ENCODE results near the gene TRAF2.

- TF ChIP-seq POLR2A (IDR thresholded peaks at IDR 0.05) (no peak), CTCF (IDR thresholded peaks at IDR 0.05) (no peak)
These were observed 5.7 kb upstream of the TRAF2 start for GRCh38 chr9:136880651-136881050.
